HG03521 (cell line): Measurements from ENCODE around the gene TMEM33.

Experiments used
- ATAC-seq: cut with Tn5 transposase; IDR thresholded peaks from one replicate; pipeline ENCODE4 v1.9.1; 2021; ENCODE audit warnings: mild to moderate bottlenecking, moderate library complexity; ENCODE audit not compliant: unreplicated experiment

The TMEM33 gene

DNA sequence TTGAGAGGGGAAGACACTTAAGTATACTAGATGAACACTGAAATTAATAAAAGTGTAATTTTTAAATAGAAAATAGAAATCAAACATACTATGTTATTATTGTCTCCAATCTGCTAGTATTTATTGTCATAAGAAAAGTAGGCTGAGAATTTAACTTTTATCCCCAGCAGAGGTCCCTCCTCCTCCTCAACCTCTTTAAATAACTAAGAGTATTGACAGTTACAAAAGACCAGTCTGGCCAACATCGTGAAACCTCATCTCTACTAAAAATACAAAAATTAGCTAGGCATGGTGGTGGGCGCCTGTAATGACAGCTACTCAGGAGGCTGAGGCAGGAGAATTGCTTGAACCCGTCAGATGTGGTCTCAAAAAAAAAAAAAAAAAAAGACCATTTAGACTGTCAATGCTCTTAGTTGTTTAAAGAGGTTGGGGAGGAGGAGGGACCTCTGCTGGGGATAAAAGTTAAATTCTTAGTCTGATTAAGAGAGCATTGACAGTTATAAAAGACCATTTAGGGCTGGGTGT lies 59.3 kb downstream of the TMEM33 start:
- no peak for ATAC-seq

DNA sequence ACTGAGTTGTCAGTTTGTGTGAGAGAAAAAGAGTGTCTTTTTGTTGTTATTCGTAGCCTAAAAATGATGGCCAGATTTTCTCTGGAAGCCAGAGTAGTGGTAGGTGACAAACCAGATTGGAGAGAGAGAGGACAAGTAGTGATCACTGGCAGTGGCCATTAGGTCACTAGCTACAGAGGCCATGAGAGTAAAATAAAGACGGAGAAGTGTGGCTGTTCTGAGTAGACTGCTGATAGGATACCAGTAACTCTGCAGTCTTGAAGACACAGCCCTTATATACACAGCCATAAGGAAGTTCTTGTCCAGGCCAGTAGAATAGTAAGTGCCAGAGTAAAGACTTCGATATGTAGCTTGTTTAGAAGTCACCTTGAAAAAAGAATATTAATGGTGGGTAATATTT lies 62.8 kb downstream of the TMEM33 start:
- no peak for ATAC-seq

DNA sequence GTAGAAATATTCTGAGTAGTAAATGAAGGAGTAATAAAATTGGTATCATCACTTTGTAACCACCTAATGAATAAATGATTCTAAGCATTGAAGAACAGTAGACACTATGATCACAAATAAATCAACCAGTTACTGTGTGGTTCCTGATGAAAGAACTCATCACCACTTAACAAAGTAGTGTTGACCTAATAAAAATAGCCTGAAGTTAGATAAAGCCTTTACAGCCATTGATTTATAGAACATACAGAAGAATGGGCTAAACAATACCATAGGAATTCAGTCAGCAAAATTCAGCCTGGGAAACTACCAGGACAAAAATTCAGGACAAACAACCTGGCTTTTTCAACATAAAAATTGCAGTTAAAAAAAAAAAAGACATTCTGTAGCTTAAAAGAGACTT lies 64.1 kb downstream of the TMEM33 start:
- no peak for ATAC-seq

DNA sequence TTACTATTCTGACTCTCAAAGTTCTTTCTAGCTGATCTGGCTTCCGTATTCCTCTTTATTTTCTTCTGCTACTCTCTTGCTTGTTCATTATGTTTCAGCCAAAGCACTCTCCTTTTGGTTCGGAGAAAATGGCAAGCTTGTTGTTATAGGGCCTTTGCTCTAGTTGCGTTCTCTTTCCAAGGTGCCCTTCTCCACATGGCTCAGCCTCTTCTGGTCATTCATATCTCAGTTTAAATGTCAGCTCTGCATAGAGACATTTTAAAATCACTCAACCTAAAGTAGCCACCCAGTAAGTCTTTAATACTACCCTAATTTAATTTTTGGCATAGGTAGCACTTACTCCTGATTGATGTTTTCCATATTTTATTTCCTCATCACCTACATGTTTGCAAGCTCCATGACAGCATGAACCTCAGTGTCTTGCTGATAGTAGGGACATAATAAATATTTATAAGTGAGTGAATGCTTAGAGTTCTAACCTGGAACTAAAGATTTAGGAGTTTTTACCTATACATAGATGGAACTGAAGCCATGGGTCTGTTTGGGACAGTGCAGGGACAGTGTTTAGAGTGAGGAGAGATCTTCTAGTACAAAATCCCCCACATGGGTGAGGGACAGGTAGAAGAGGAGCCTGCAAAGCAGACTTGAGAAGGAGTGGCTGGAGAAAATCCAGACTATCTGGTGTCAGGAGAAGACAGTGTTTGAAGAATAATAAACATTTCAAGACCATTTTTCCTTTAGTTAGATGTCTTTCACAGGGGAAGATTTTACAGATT lies 73.0 kb downstream of the TMEM33 start:
- no peak for ATAC-seq
